NB4 (cell line): ENCODE measurements around the gene RNASE8.

Source experiments
- MYC ChIP-seq: IDR thresholded peaks from 2 replicates; pipeline ENCODE4 v1.6.1; 2011; ENCODE audit warnings: low read depth, low read length
- POLR2A ChIP-seq: IDR thresholded peaks from 2 replicates; pipeline ENCODE4 v1.6.1; 2011; ENCODE audit warnings: mild to moderate bottlenecking; ENCODE audit not compliant: insufficient read length; ENCODE audit errors: extremely low read depth
- TF ChIP-seq, protein P1 (sequence below): IDR thresholded peaks from one replicate; pipeline ENCODE4 v1.5.1; 2012; ENCODE audit warnings: low read depth, low read length
- TF ChIP-seq, protein P2 (sequence below): IDR thresholded peaks from 2 replicates; pipeline ENCODE4 v1.6.1; 2011; ENCODE audit warnings: low read depth, low read length

DNA sequence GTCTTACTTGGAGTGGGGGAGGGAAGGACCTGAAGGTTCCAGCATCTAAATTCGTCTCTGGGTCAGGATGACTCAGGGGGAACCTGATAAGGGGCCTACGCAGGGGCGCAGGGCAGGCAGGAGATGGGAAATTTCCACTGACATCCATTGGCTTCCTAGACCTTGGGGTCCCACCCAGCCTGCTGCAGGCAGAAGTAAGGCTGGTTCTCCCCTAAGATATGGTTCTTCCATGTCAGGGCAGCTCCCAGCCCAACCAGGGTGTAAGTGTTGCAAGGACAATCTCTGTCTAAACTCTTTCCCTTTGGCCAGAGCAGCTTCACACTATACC lies 30.7 kb upstream of the RNASE8 start:
- no peak for TF ChIP-seq POLR2A
- TF ChIP-seq, protein P1, sequence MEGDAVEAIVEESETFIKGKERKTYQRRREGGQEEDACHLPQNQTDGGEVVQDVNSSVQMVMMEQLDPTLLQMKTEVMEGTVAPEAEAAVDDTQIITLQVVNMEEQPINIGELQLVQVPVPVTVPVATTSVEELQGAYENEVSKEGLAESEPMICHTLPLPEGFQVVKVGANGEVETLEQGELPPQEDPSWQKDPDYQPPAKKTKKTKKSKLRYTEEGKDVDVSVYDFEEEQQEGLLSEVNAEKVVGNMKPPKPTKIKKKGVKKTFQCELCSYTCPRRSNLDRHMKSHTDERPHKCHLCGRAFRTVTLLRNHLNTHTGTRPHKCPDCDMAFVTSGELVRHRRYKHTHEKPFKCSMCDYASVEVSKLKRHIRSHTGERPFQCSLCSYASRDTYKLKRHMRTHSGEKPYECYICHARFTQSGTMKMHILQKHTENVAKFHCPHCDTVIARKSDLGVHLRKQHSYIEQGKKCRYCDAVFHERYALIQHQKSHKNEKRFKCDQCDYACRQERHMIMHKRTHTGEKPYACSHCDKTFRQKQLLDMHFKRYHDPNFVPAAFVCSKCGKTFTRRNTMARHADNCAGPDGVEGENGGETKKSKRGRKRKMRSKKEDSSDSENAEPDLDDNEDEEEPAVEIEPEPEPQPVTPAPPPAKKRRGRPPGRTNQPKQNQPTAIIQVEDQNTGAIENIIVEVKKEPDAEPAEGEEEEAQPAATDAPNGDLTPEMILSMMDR, result no peak
- TF ChIP-seq, protein P2, sequence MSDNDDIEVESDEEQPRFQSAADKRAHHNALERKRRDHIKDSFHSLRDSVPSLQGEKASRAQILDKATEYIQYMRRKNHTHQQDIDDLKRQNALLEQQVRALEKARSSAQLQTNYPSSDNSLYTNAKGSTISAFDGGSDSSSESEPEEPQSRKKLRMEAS, result no peak
- TF ChIP-seq MYC, result no peak
